Measurements from ENCODE around the gene CKM.

GRCh38 chr19:45350477-45351058 is 27.9 kb upstream of the CKM start:
- TF ChIP-seq POLR2A (IDR thresholded peaks at IDR 0.05) (no peak), CTCF (IDR thresholded peaks at IDR 0.05) (no peak)

All from gastroesophageal sphincter (tissue), 3 donors.